ENCODE results near the gene EPHA10.

Gene EPHA10

DNA sequence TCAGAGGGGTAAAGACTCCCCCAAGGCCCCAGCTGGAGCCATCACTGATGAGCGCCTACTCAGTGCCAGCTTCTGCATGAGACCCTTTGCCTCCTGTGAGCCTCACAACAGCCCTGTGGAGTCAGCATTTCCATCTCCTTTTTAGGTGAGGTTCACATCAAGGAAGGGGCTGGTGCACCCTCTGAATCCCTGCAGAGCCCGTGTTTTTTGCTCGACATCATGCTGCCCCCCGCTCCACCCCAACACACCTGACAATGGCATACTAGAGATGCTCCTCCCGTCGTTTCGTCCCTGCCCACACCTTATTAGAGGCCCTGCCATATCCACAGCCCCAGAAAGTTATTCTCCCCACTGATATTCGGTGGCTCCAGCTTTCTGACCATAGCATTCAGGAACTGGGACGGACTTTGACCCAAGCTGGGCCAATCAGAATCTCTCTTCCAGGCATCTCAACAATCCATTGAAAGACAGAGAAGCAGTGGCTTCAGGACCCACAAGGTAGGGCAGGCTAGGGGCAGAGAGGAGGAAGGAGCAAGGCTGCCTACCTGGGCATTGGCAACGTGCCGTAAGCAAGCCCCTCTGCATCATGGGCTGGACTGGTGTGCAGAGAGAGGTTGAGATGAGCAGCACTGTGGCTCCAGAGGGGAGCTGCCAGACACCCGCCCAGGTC, 32.7 kb downstream of the EPHA10 start:
- TF ChIP-seq, protein P1, sequence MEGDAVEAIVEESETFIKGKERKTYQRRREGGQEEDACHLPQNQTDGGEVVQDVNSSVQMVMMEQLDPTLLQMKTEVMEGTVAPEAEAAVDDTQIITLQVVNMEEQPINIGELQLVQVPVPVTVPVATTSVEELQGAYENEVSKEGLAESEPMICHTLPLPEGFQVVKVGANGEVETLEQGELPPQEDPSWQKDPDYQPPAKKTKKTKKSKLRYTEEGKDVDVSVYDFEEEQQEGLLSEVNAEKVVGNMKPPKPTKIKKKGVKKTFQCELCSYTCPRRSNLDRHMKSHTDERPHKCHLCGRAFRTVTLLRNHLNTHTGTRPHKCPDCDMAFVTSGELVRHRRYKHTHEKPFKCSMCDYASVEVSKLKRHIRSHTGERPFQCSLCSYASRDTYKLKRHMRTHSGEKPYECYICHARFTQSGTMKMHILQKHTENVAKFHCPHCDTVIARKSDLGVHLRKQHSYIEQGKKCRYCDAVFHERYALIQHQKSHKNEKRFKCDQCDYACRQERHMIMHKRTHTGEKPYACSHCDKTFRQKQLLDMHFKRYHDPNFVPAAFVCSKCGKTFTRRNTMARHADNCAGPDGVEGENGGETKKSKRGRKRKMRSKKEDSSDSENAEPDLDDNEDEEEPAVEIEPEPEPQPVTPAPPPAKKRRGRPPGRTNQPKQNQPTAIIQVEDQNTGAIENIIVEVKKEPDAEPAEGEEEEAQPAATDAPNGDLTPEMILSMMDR (conservative IDR thresholded peaks at IDR 0.05; ENCODE audit: low read length) = no peak
- TF ChIP-seq EZH2phosphoT487 (IDR thresholded peaks at IDR 0.05; ENCODE audit: borderline replicate concordance) = no peak
- no peaks in the 10 kb centered on the region for H3K9me3 ChIP-seq (ENCODE audit: insufficient read depth, low read depth, low read length)
- no peaks in the 10 kb centered on the region for H3K4me1 ChIP-seq (ENCODE audit: insufficient read depth, low read length, poor library complexity, severe bottlenecking)
- no peaks in the 10 kb centered on the region for H4K20me1 ChIP-seq (ENCODE audit: insufficient read depth, low read length, poor library complexity, severe bottlenecking)
- no peaks in the 10 kb centered on the region for H3K36me3 ChIP-seq (ENCODE audit: insufficient read depth, low read length)
- no peaks in the 10 kb centered on the region for H3F3A ChIP-seq (ENCODE audit: low read depth)
- H3K9ac ChIP-seq (ENCODE audit: low read depth, low read length, poor library complexity, severe bottlenecking) = no peak overlapping the region
- H3K4me2 ChIP-seq (ENCODE audit: low read depth, low read length, poor library complexity, severe bottlenecking) = no peak overlapping the region
- H3K79me2 ChIP-seq (ENCODE audit: insufficient read depth, low read length) = no peaks in the 10 kb centered on the region
- no peaks in the 10 kb centered on the region for H3K9me2 ChIP-seq (replicated peaks; ENCODE audit: low read depth, low read length)
- H3K27me3 ChIP-seq (ENCODE audit: insufficient read depth, low read length, poor library complexity, severe bottlenecking) = no peaks in the 10 kb centered on the region
- H2AFZ ChIP-seq (ENCODE audit: low read length) = no peak overlapping the region; the same call in 1 of the 2 replicates
- H3K4me3 ChIP-seq (ENCODE audit: low read length, poor library complexity, severe bottlenecking) = no peak overlapping the region

DNA sequence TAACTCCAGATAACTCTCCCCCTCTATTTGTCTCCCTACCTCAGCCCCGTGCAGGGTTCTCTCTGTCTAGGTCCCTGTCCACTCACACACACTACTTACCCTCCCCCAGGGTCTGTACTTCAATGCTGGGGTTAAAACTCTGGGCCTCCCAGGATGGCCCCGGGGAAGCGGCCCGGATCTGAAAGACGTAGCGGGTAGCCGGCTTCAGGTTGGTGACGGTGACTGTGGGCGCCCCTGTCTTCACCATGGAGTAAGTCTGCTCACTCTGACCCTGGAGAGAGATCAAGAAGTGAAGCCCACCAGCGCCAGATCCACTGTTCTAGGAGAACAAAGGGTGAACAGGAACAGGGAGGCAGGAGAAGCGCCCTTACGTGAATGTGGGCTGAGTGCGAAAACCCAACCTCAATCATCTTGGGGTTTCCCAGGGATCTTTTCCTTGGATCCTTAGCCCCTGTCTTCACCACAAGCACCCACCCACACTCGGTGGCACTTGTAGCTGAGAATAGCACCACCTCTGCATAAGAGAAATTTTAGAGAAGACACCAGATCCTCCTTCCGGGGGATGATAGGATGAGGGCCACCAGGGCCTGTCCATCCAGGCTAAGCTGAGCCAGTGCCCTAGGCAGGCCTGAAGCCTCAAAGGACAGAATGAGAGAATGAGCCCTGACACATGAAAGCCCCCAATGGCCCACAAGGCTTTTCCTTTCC, 33.5 kb downstream of the EPHA10 start:
- no peaks in the 10 kb centered on the region for H3K27me3 ChIP-seq (ENCODE audit: insufficient read depth, low read length, poor library complexity, severe bottlenecking)
- H3K36me3 ChIP-seq (ENCODE audit: insufficient read depth, low read length) = no peaks in the 10 kb centered on the region
- no peaks in the 10 kb centered on the region for H3F3A ChIP-seq (ENCODE audit: low read depth)
- H3K9me3 ChIP-seq (ENCODE audit: insufficient read depth, low read depth, low read length) = no peaks in the 10 kb centered on the region
- no peak overlapping the region for H2AFZ ChIP-seq (ENCODE audit: low read length)
- no peaks in the 10 kb centered on the region for H3K79me2 ChIP-seq (ENCODE audit: insufficient read depth, low read length)
- TF ChIP-seq EZH2phosphoT487 (IDR thresholded peaks at IDR 0.05; ENCODE audit: borderline replicate concordance) = no peak
- TF ChIP-seq, protein P1 (conservative IDR thresholded peaks at IDR 0.05; ENCODE audit: low read length) = no peak
- no peaks in the 10 kb centered on the region for H3K9me2 ChIP-seq (replicated peaks; ENCODE audit: low read depth, low read length)
- H3K4me2 ChIP-seq (ENCODE audit: low read depth, low read length, poor library complexity, severe bottlenecking) = no peak overlapping the region
- H3K4me3 ChIP-seq (ENCODE audit: low read length, poor library complexity, severe bottlenecking) = no peak overlapping the region
- no peak overlapping the region for H3K9ac ChIP-seq (ENCODE audit: low read depth, low read length, poor library complexity, severe bottlenecking)
- no peaks in the 10 kb centered on the region for H4K20me1 ChIP-seq (ENCODE audit: insufficient read depth, low read length, poor library complexity, severe bottlenecking)
- H3K4me1 ChIP-seq (ENCODE audit: insufficient read depth, low read length, poor library complexity, severe bottlenecking) = no peaks in the 10 kb centered on the region

DNA sequence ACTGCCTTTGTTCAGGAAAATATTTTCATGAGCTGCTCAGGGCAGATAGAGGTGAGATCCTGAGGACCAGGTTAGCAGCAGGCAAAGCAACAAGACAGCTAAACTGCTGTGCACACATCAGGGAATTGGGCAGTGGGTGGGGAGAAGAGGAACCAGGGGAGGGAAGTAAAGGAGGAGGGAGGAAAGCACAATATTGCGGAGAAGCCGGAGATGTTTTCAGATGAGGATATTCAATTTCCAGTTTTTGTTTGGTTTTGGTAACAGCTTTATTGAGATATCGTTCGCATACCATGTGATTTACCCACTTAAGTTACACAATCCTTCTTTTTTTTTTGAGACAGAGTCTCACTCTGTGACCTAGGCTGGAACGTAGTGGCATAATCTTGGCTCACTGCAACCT, 34.5 kb downstream of the EPHA10 start:
- Histone ChIP-seq H3K9me3 (ENCODE audit: insufficient read depth, low read depth, low read length) (no peaks in the 10 kb centered on the region), H3K9ac (ENCODE audit: low read depth, low read length, poor library complexity, severe bottlenecking) (no peak overlapping the region), H3K79me2 (ENCODE audit: insufficient read depth, low read length) (no peaks in the 10 kb centered on the region), H3K36me3 (ENCODE audit: insufficient read depth, low read length) (no peaks in the 10 kb centered on the region), H3K4me3 (ENCODE audit: low read length, poor library complexity, severe bottlenecking) (no peak overlapping the region), H3K27me3 (ENCODE audit: insufficient read depth, low read length, poor library complexity, severe bottlenecking) (no peaks in the 10 kb centered on the region), H2AFZ (ENCODE audit: low read length) (no peak overlapping the region), H3F3A (ENCODE audit: low read depth) (no peaks in the 10 kb centered on the region), H3K9me2 (replicated peaks; ENCODE audit: low read depth, low read length) (no peaks in the 10 kb centered on the region), H3K4me2 (ENCODE audit: low read depth, low read length, poor library complexity, severe bottlenecking) (no peak overlapping the region), H4K20me1 (ENCODE audit: insufficient read depth, low read length, poor library complexity, severe bottlenecking) (no peaks in the 10 kb centered on the region), H3K4me1 (ENCODE audit: insufficient read depth, low read length, poor library complexity, severe bottlenecking) (no peaks in the 10 kb centered on the region)
- no peak for TF ChIP-seq EZH2phosphoT487 (IDR thresholded peaks at IDR 0.05; ENCODE audit: borderline replicate concordance)
- TF ChIP-seq, protein P1 (conservative IDR thresholded peaks at IDR 0.05; ENCODE audit: low read length) = no peak
